ENCODE data around the gene EEF1AKMT1.
"Not testable (repeated sequence)": the region's sequence is repeated elsewhere in the genome, so short reads cannot be mapped to it uniquely, and the experiment has no call there.

EEF1AKMT1 gene

GRCh38 chr13:20689291-20689690, 84.5 kb downstream of the EEF1AKMT1 start:
- DNase-seq, result no peak

GRCh38 chr13:20686863-20687579, 86.7 kb downstream of the EEF1AKMT1 start:
- no peak for DNase-seq

- DNase-seq, result no peak
Measured at GRCh38 chr13:20686167-20686566, 87.6 kb downstream of the EEF1AKMT1 start.

- DNase-seq, result no peak
Measured at GRCh38 chr13:20685092-20685491, 88.7 kb downstream of the EEF1AKMT1 start.

GRCh38 chr13:20684546-20684945, 89.2 kb downstream of the EEF1AKMT1 start:
- no peak for DNase-seq

- no peak for DNase-seq
Measured at GRCh38 chr13:20684041-20684440, 89.7 kb downstream of the EEF1AKMT1 start.

GRCh38 chr13:20682061-20682460, 91.7 kb downstream of the EEF1AKMT1 start:
- no peak for DNase-seq

GRCh38 chr13:20681481-20681880, 92.3 kb downstream of the EEF1AKMT1 start:
- DNase-seq, result not testable (repeated sequence)

GRCh38 chr13:20680416-20681080, 93.2 kb downstream of the EEF1AKMT1 start:
- no peak for DNase-seq

- no peak for DNase-seq
Measured at GRCh38 chr13:20679879-20680278, 93.9 kb downstream of the EEF1AKMT1 start.

All from NCI-H2081 (cell line).